ENCODE results near the gene GPR119.

DNA sequence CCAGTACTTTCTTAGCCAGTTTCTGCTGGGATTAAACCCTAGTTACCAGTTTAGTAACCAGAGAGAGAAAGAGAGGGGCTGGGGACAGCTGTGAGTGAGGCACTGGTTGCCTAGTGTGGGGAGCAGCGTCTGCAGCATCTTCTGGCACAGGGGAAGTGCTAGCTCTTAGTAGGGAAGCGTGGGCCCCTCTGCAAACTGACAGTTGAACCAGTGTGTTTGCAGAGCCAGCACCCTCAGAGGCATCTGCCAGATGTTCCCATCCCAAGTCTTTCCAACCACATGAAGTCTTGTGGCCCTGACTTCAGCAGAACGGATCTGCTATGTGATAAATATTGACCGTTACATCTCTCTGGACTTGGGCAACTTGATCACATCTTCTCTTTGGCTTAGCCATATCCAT lies 31.3 kb upstream of the GPR119 start:
- TF ChIP-seq YY1 (IDR thresholded peaks at IDR 0.05; ENCODE audit: insufficient read depth, insufficient read length) = no peak
- no peak for TF ChIP-seq ZNF274 (IDR thresholded peaks at IDR 0.05; ENCODE audit: low read depth, low read length)
- no peak for TF ChIP-seq SUZ12 (IDR thresholded peaks at IDR 0.05; ENCODE audit: extremely low read depth, insufficient read depth, insufficient read length)
